H9 (cell line): ENCODE measurements around the gene VCAN. TPM values are rescaled to one million over a fixed set of nuclear protein-coding genes. Genes with fewer than 3 reads are reported as not detected.
A peak's percentile ranks its signal among the peaks of the same experiment; 100 is the strongest.

ENCODE experiments used
- DNase-seq: peaks from one replicate; pipeline ENCODE4 v3.0.0-alpha.2; 2017
- H2AFZ ChIP-seq: one replicate; pipeline ENCODE4 v1.6.1; 2013; ENCODE audit warnings: mild to moderate bottlenecking, low read length, control low read depth, moderate library complexity
- H2AK5ac ChIP-seq: 2 replicates; pipeline ENCODE4 v1.6.1; 2013; ENCODE audit warnings: low read length, control low read depth, mixed read lengths; ENCODE audit not compliant: insufficient read length
- H2BK120ac ChIP-seq: one replicate; pipeline ENCODE4 v1.6.1; 2013; ENCODE audit warnings: low read depth, mild to moderate bottlenecking, low read length, control low read depth, inconsistent platforms; ENCODE audit not compliant: poor library complexity, severe bottlenecking
- H2BK12ac ChIP-seq: 2 replicates; pipeline ENCODE4 v1.6.1; 2013; ENCODE audit warnings: low read length, control low read depth, mixed read lengths, low read depth; ENCODE audit not compliant: insufficient read length
- H2BK15ac ChIP-seq: 2 replicates; pipeline ENCODE4 v1.6.1; 2013; ENCODE audit warnings: low read depth, low read length, control low read depth
- H2BK20ac ChIP-seq: one replicate; pipeline ENCODE4 v1.6.1; 2013; ENCODE audit warnings: low read depth, mild to moderate bottlenecking, low read length, control low read depth, inconsistent platforms; ENCODE audit not compliant: poor library complexity, severe bottlenecking
- H2BK5ac ChIP-seq: 2 replicates; pipeline ENCODE4 v1.6.1; 2013; ENCODE audit warnings: low read length, control low read depth, mixed read lengths; ENCODE audit not compliant: insufficient read length
- H3K14ac ChIP-seq: 2 replicates; pipeline ENCODE4 v1.6.1; 2013; ENCODE audit warnings: low read length, control low read depth; ENCODE audit not compliant: insufficient read depth
- H3K18ac ChIP-seq: 2 replicates; pipeline ENCODE4 v1.6.1; 2013; ENCODE audit warnings: low read depth, mild to moderate bottlenecking, mixed read lengths, low read length, control low read depth; ENCODE audit not compliant: insufficient read length
- H3K23ac ChIP-seq: 2 replicates; pipeline ENCODE4 v1.6.1; 2013; ENCODE audit warnings: low read length, control low read depth, mixed read lengths, low read depth; ENCODE audit not compliant: insufficient read length
- H3K23me2 ChIP-seq: 2 replicates; pipeline ENCODE4 v1.6.1; 2013; ENCODE audit warnings: low read depth, mild to moderate bottlenecking, mixed read lengths, low read length, control low read depth; ENCODE audit not compliant: insufficient read length, poor library complexity, severe bottlenecking
- H3K27ac ChIP-seq: 2 replicates; pipeline ENCODE4 v1.5.1; 2013; ENCODE audit warnings: low read length, control low read depth, mixed read lengths, low read depth; ENCODE audit not compliant: insufficient read length
- H3K27me3 ChIP-seq: 2 replicates; pipeline ENCODE4 v1.6.1; 2013; ENCODE audit warnings: low read length, control low read depth, inconsistent platforms; ENCODE audit not compliant: insufficient read depth
- H3K4ac ChIP-seq: 2 replicates; pipeline ENCODE4 v1.6.1; 2013; ENCODE audit warnings: low read depth, mild to moderate bottlenecking, control low read depth, inconsistent platforms, low read length, moderate library complexity
- H3K4me1 ChIP-seq: 2 replicates; pipeline ENCODE4 v1.6.1; 2013; ENCODE audit warnings: low read length, control low read depth, inconsistent platforms; ENCODE audit not compliant: insufficient read depth
- H3K4me2 ChIP-seq: 2 replicates; pipeline ENCODE4 v1.6.1; 2013; ENCODE audit warnings: low read length, control low read depth, mixed read lengths; ENCODE audit not compliant: insufficient read length, insufficient read depth
- H3K56ac ChIP-seq: 2 replicates; pipeline ENCODE4 v1.6.1; 2013; ENCODE audit warnings: low read depth, mild to moderate bottlenecking, mixed read lengths, low read length, control low read depth; ENCODE audit not compliant: insufficient read length
- H3K79me1 ChIP-seq: 2 replicates; pipeline ENCODE4 v1.6.1; 2013; ENCODE audit warnings: low read depth, mild to moderate bottlenecking, moderate library complexity, low read length, control low read depth, inconsistent platforms; ENCODE audit not compliant: insufficient read depth, poor library complexity, severe bottlenecking
- H3K79me2 ChIP-seq: 2 replicates; pipeline ENCODE4 v1.6.1; 2013; ENCODE audit warnings: low read length, control low read depth, inconsistent platforms; ENCODE audit not compliant: insufficient read depth
- H3K9ac ChIP-seq: 2 replicates; pipeline ENCODE4 v1.6.1; 2013; ENCODE audit warnings: low read length, control low read depth, mixed read lengths; ENCODE audit not compliant: insufficient read length; ENCODE audit errors: extremely low read depth
- H3K9me3 ChIP-seq: one replicate; pipeline ENCODE4 v1.6.1; 2013; ENCODE audit warnings: low read depth, low read length, inconsistent platforms; ENCODE audit not compliant: control insufficient read depth
- H3T11ph ChIP-seq: one replicate; pipeline ENCODE4 v1.6.1; 2013; ENCODE audit warnings: mild to moderate bottlenecking, low read length, control low read depth, inconsistent platforms
- H4K20me1 ChIP-seq: one replicate; pipeline ENCODE4 v1.6.1; 2013; ENCODE audit not compliant: control insufficient read depth, insufficient read length, insufficient read depth
- H4K5ac ChIP-seq: 2 replicates; pipeline ENCODE4 v1.6.1; 2013; ENCODE audit warnings: low read depth, mild to moderate bottlenecking, mixed read lengths, low read length, control low read depth; ENCODE audit not compliant: insufficient read length
- H4K8ac ChIP-seq: replicated peaks from 2 replicates; pipeline ENCODE4 v1.6.1; 2013; ENCODE audit warnings: low read length, control low read depth, mixed read lengths, low read depth; ENCODE audit not compliant: insufficient read length
- H4K91ac ChIP-seq: 2 replicates; pipeline ENCODE4 v1.6.1; 2013; ENCODE audit warnings: low read depth, mild to moderate bottlenecking, moderate library complexity, mixed read lengths, low read length, control low read depth; ENCODE audit not compliant: insufficient read length
- H3K27ac Mint-ChIP-seq, 3 experiments: 2 replicates in 2 of 3; 3 replicates in 1 of 3; pipeline ENCODE4 v1.8.0; 2020 to 2021; ENCODE audit warnings: mixed read lengths in 3 of 3, mild to moderate bottlenecking in 1 of 3, moderate library complexity in 1 of 3
- H3K27me3 Mint-ChIP-seq: 2 replicates; pipeline ENCODE4 v1.8.0; 2021; ENCODE audit warnings: low read depth, mild to moderate bottlenecking, moderate library complexity, mixed read lengths
- H3K36me3 Mint-ChIP-seq, 3 experiments: 2 replicates in 2 of 3; 3 replicates in 1 of 3; pipeline ENCODE4 v1.8.0; 2020 to 2021; ENCODE audit warnings: low read depth in 3 of 3, mixed read lengths in 3 of 3; ENCODE audit not compliant: insufficient read depth in 1 of 3
- H3K4me1 Mint-ChIP-seq, 2 experiments: 2 replicates each; pipeline ENCODE4 v1.8.0; 2020; ENCODE audit warnings: mixed read lengths in 2 of 2
- H3K4me3 Mint-ChIP-seq, 2 experiments: 2 replicates in 1 of 2; 3 replicates in 1 of 2; pipeline ENCODE4 v1.8.0; 2020 to 2021; ENCODE audit warnings: mild to moderate bottlenecking in 2 of 2, mixed read lengths in 2 of 2, moderate library complexity in 1 of 2
- H3K9me3 Mint-ChIP-seq, 2 experiments: 2 replicates in 1 of 2; 3 replicates in 1 of 2; pipeline ENCODE4 v1.8.0; 2020; ENCODE audit warnings: mild to moderate bottlenecking in 2 of 2, mixed read lengths in 2 of 2, moderate library complexity in 1 of 2
- CTCF ChIP-seq: fragments of 200-600 bp; sonication (generic); conservative IDR thresholded peaks from 3 replicates; pipeline ENCODE4 v1.8.0; 2021; ENCODE audit warnings: antibody characterized with exemption, mild to moderate bottlenecking
- WGBS: extraction: QIAGEN DNeasy Blood & Tissue Kit; methylation state at CpG from one replicate; pipeline ENCODE4 v1.1.7; 2013; ENCODE audit warnings: missing lambda C conversion rate, low lambda C conversion rate, mixed read lengths; ENCODE audit not compliant: insufficient read length; ENCODE audit errors: extremely low coverage; 5-methylcytosine and 5-hydroxymethylcytosine counted together
- total RNA-seq: library from RNA; stranded (reverse); gene quantifications from 2 replicates; pipeline ENCODE4 v1.2.1, GENCODE V29; 2021

The VCAN gene
- total RNA-seq, 1 experiment from 2014 or later: 278 TPM

- TF ChIP-seq CTCF: no peak
- Histone ChIP-seq H2BK15ac (no peak overlapping the region), H2BK5ac (no peak overlapping the region), H3T11ph (no peak overlapping the region), H4K8ac (no peak overlapping the region), H3K23ac (no peak overlapping the region), H3K4me2 (no peak overlapping the region), H2BK20ac (no peak overlapping the region), H3K4me1 (no peaks in the 10 kb centered on the region), H3K23me2 (no peaks in the 10 kb centered on the region), H3K18ac (no peak overlapping the region), H2BK120ac (no peak overlapping the region), H4K91ac (no peak overlapping the region), H3K27me3 (no peaks in the 10 kb centered on the region), H4K5ac (no peak overlapping the region), H2AFZ (no peak overlapping the region), H3K79me2 (no peaks in the 10 kb centered on the region), H3K79me1 (no peaks in the 10 kb centered on the region), H3K14ac (no peak overlapping the region), H4K20me1 (no peaks in the 10 kb centered on the region), H3K4ac (no peak overlapping the region), H2BK12ac (no peak overlapping the region), H3K27ac (no peak overlapping the region), H3K9ac (no peak overlapping the region), H3K56ac (no peak overlapping the region), H3K9me3 (no peaks in the 10 kb centered on the region), H2AK5ac (no peak overlapping the region)
- Mint-ChIP-seq H3K27me3 (no peaks in the 10 kb centered on the region), H3K27ac (peak overlapping the region in 1 of 3 experiments; percentile 28; a peak in 1 of 7 replicates), H3K9me3 (no peaks in the 10 kb centered on the region), H3K36me3 (peaks cover 11 to 75% (median 34%) of the 10 kb centered on the region in 3 experiments; a peak in 6 of 7 replicates), H3K4me1 (peaks cover 0 to 6% of the 10 kb centered on the region in 2 experiments; a peak in 2 of 4 replicates), H3K4me3 (no peak overlapping the region)
- DNase-seq: no peak
- WGBS: no CpG with 5 or more reads among the region's 7 CpGs
Measured at GRCh38 chr5:83563631-83564030, 92.1 kb downstream of the VCAN start.
